HCT116 (cell line): ENCODE results near the gene ARHGEF37.

Experiments
- CTCF ChIP-seq, 3 experiments: fragments of 200-600 bp in 1 of 3; sonication (generic) in 1 of 3; IDR thresholded peaks in 2 of 3; conservative IDR thresholded peaks in 1 of 3; 2 replicates each; pipeline ENCODE4 v1.5.1; 2012 to 2017; ENCODE audit warnings: low read depth in 2 of 3, low read length in 2 of 3, antibody characterized with exemption in 1 of 3, borderline replicate concordance in 1 of 3, control low read depth in 1 of 3, mild to moderate bottlenecking in 1 of 3, mixed read lengths in 1 of 3, mixed run types in 1 of 3, moderate library complexity in 1 of 3; ENCODE audit not compliant: insufficient read depth in 1 of 3
- EZH2 ChIP-seq: fragments of 200-600 bp; sonication (generic); IDR thresholded peaks from 2 replicates; pipeline ENCODE4 v1.6.1; 2017; ENCODE audit warnings: antibody characterized with exemption, mixed run types
- JUND ChIP-seq: IDR thresholded peaks from 2 replicates; pipeline ENCODE4 v1.6.1; 2012
- POLR2A ChIP-seq: IDR thresholded peaks from 2 replicates; pipeline ENCODE4 v1.7.0; 2011; ENCODE audit warnings: borderline replicate concordance; ENCODE audit not compliant: insufficient read depth, insufficient read length; ENCODE audit errors: extremely low read depth
- POLR2AphosphoS5 ChIP-seq: IDR thresholded peaks from 2 replicates; pipeline ENCODE4 v1.6.1; 2011; ENCODE audit warnings: mild to moderate bottlenecking, low read depth, low read length, moderate library complexity
- RAD21 ChIP-seq: IDR thresholded peaks from 2 replicates; pipeline ENCODE4 v1.6.1; 2012; ENCODE audit warnings: low read depth, mild to moderate bottlenecking
- SIN3A ChIP-seq: IDR thresholded peaks from 2 replicates; pipeline ENCODE4 v1.6.1; 2012; ENCODE audit warnings: low read depth
- ZBTB33 ChIP-seq: IDR thresholded peaks from 2 replicates; pipeline ENCODE4 v1.6.1; 2011; ENCODE audit warnings: mild to moderate bottlenecking, low read length, moderate library complexity; ENCODE audit not compliant: insufficient replicate concordance; ENCODE audit errors: extremely low read depth
- ZFX ChIP-seq: fragments of 450-650 bp; IDR thresholded peaks from 2 replicates; pipeline ENCODE4 v1.6.1; 2017
- TF ChIP-seq, protein P1 (sequence below): IDR thresholded peaks from 2 replicates; pipeline ENCODE4 v1.6.1; 2012

DNA sequence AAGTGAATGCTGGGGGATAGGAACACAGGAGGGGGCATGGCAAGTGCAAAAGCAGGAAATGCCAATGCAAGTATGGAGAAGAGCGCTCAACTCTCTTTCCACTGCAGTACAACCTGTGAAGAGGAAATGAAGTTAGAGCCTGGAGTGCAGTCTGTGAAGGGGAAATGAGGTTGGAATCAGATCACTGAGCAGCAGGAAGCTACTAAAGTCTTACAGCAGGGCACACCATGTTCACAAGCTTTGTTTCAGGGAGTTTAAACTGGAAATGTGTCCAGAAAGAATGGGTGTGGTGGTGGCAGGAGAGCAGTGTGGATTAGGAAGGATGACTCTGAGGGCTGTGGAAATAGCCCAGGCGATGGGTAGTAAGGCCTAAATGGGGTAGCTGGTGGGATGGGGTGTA is 15.4 kb downstream of the ARHGEF37 start:
- no peak for TF ChIP-seq ZBTB33
- no peak for TF ChIP-seq CTCF (IDR thresholded peaks at IDR 0.05 in 2 of 3, conservative IDR thresholded peaks at IDR 0.05 in 1 of 3; ENCODE audit: borderline replicate concordance in 1 of 3, insufficient read depth in 1 of 3, low read depth in 2 of 3, low read length in 2 of 3)
- TF ChIP-seq POLR2AphosphoS5 = no peak
- no peak for TF ChIP-seq EZH2
- TF ChIP-seq POLR2A = no peak
- TF ChIP-seq SIN3A = no peak
- TF ChIP-seq ZFX = no peak
- TF ChIP-seq RAD21 = no peak
- TF ChIP-seq, protein P1, sequence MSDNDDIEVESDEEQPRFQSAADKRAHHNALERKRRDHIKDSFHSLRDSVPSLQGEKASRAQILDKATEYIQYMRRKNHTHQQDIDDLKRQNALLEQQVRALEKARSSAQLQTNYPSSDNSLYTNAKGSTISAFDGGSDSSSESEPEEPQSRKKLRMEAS = no peak
- no peak for TF ChIP-seq JUND
